GM18508 (cell line): Measurements from ENCODE around the gene IGSF5.
"Not testable (repeated sequence)": the region's sequence is repeated elsewhere in the genome, so short reads cannot be mapped to it uniquely, and the experiment has no call there.

Experiments used
- ATAC-seq: cut with Tn5 transposase; IDR thresholded peaks from one replicate; pipeline ENCODE4 v1.9.1; 2021; ENCODE audit warnings: moderate number of reproducible peaks; ENCODE audit not compliant: insufficient read depth, unreplicated experiment

The IGSF5 gene

GRCh38 chr21:39737376-39738000 lies 7.5 kb upstream of the IGSF5 start:
- ATAC-seq = no peak

- no peak for ATAC-seq
Measured at GRCh38 chr21:39738566-39738965, 6.4 kb upstream of the IGSF5 start.

- not testable (repeated sequence) for ATAC-seq
Measured at GRCh38 chr21:39739531-39739930, 5.5 kb upstream of the IGSF5 start.

GRCh38 chr21:39742561-39742960 lies 2.4 kb upstream of the IGSF5 start:
- not testable (repeated sequence) for ATAC-seq

GRCh38 chr21:39745332-39745731 lies 349 bp downstream of the IGSF5 start:
- not testable (repeated sequence) for ATAC-seq

GRCh38 chr21:39750670-39751069 lies 5.7 kb downstream of the IGSF5 start:
- no peak for ATAC-seq

- no peak for ATAC-seq
Measured at GRCh38 chr21:39754811-39755210, 9.8 kb downstream of the IGSF5 start.

GRCh38 chr21:39756285-39756684 lies 11.3 kb downstream of the IGSF5 start:
- ATAC-seq = no peak

GRCh38 chr21:39763272-39763970 lies 18.4 kb downstream of the IGSF5 start:
- ATAC-seq = no peak

- no peak for ATAC-seq
Measured at GRCh38 chr21:39774227-39774626, 29.2 kb downstream of the IGSF5 start.

GRCh38 chr21:39775816-39776215 lies 30.8 kb downstream of the IGSF5 start:
- no peak for ATAC-seq

GRCh38 chr21:39776589-39776988 lies 31.6 kb downstream of the IGSF5 start:
- no peak for ATAC-seq

GRCh38 chr21:39781331-39781730 lies 36.3 kb downstream of the IGSF5 start:
- no peak for ATAC-seq

GRCh38 chr21:39788383-39788782 lies 43.4 kb downstream of the IGSF5 start:
- no peak for ATAC-seq

GRCh38 chr21:39796466-39796865 lies 51.5 kb downstream of the IGSF5 start:
- no peak for ATAC-seq

- ATAC-seq = no peak
Measured at GRCh38 chr21:39799178-39799577, 54.2 kb downstream of the IGSF5 start.

GRCh38 chr21:39800311-39800710 lies 55.3 kb downstream of the IGSF5 start:
- no peak for ATAC-seq

- no peak for ATAC-seq
Measured at GRCh38 chr21:39802217-39802616, 57.2 kb downstream of the IGSF5 start.

- no peak for ATAC-seq
Measured at GRCh38 chr21:39803393-39803792, 58.4 kb downstream of the IGSF5 start.

GRCh38 chr21:39804240-39804639 lies 59.3 kb downstream of the IGSF5 start:
- ATAC-seq = no peak

GRCh38 chr21:39805983-39806382 lies 61.0 kb downstream of the IGSF5 start:
- no peak for ATAC-seq

- no peak for ATAC-seq
Measured at GRCh38 chr21:39807738-39808137, 62.8 kb downstream of the IGSF5 start.
